Nephron progenitor cell (in vitro differentiated cells): ENCODE measurements around the gene HSFX3.
"Not testable (repeated sequence)": the region's sequence is repeated elsewhere in the genome, so short reads cannot be mapped to it uniquely, and the experiment has no call there.

Experiments used
- DNase-seq: peaks from one replicate; pipeline ENCODE4 v3.0.0; 2021
- H3K27ac Mint-ChIP-seq: 2 replicates; pipeline ENCODE4 v1.8.0; 2021; ENCODE audit warnings: mild to moderate bottlenecking, moderate library complexity, mixed read lengths
- H3K27me3 Mint-ChIP-seq: 2 replicates; pipeline ENCODE4 v1.8.0; 2021; ENCODE audit warnings: mild to moderate bottlenecking, low read depth, mixed read lengths; ENCODE audit not compliant: poor library complexity
- H3K36me3 Mint-ChIP-seq: 2 replicates; pipeline ENCODE4 v1.8.0; 2021; ENCODE audit warnings: low read depth, mixed read lengths
- H3K4me1 Mint-ChIP-seq: 2 replicates; pipeline ENCODE4 v1.8.0; 2021; ENCODE audit warnings: mixed read lengths
- H3K4me3 Mint-ChIP-seq: 2 replicates; pipeline ENCODE4 v1.8.0; 2021; ENCODE audit warnings: mild to moderate bottlenecking, moderate library complexity, mixed read lengths
- H3K9me3 Mint-ChIP-seq: 2 replicates; pipeline ENCODE4 v1.8.0; 2021; ENCODE audit warnings: mild to moderate bottlenecking, moderate library complexity, mixed read lengths
- TF ChIP-seq, protein P1 (sequence below): fragments of 200-600 bp; sonication (generic); IDR thresholded peaks from 2 replicates; pipeline ENCODE4 v1.5.0; 2021; ENCODE audit warnings: antibody characterized with exemption

HSFX3 gene

DNA sequence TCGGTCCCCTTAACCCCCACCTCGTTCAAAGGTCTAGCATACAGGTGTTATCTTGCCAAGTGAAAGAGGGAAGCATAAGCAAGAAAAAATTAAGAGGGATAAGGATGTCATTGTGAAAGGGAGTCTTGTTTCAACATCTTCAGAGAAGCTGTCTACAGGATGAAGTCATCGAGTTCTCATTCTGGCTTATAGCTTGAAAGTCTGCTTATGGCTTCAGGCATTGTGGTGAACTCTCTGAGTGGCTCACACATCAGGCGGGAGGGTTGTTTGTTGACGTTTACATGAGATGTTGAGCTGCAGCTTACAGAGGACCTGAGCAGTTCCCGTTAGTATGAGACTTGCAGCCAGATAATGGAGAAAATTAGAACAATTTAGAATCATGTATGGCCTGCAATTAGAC, 20.9 kb upstream of the HSFX3 start:
- DNase-seq: no peak
- no peak overlapping the region for H3K27ac Mint-ChIP-seq
- peaks cover 24% of the 10 kb centered on the region for H3K9me3 Mint-ChIP-seq
- peaks cover 3% of the 10 kb centered on the region for H3K27me3 Mint-ChIP-seq
- no peaks in the 10 kb centered on the region for H3K36me3 Mint-ChIP-seq
- peaks cover 27% of the 10 kb centered on the region for H3K4me1 Mint-ChIP-seq
- TF ChIP-seq, protein P1, sequence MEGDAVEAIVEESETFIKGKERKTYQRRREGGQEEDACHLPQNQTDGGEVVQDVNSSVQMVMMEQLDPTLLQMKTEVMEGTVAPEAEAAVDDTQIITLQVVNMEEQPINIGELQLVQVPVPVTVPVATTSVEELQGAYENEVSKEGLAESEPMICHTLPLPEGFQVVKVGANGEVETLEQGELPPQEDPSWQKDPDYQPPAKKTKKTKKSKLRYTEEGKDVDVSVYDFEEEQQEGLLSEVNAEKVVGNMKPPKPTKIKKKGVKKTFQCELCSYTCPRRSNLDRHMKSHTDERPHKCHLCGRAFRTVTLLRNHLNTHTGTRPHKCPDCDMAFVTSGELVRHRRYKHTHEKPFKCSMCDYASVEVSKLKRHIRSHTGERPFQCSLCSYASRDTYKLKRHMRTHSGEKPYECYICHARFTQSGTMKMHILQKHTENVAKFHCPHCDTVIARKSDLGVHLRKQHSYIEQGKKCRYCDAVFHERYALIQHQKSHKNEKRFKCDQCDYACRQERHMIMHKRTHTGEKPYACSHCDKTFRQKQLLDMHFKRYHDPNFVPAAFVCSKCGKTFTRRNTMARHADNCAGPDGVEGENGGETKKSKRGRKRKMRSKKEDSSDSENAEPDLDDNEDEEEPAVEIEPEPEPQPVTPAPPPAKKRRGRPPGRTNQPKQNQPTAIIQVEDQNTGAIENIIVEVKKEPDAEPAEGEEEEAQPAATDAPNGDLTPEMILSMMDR: no peak
- no peak overlapping the region for H3K4me3 Mint-ChIP-seq

DNA sequence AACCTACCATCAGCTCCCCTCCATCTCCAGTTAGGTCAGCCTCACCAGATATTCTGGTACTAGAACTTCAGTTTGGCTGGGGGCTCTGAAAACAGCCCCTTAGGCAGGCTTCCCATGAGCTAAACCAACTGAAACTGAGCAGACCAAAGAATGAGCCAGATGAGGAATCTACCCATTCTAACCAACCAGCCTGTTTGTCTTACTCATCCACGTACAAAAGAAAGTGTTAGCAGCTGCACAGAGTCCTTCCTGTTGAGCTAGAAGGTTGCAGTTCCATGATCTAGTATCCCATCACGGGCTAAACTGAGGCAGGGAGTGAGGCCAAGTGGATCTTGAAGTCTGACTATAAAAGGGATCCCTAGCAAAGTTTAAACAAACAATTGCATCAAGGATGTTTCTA, 20.0 kb upstream of the HSFX3 start:
- no peak overlapping the region for H3K27ac Mint-ChIP-seq
- no peak overlapping the region for H3K4me3 Mint-ChIP-seq
- H3K9me3 Mint-ChIP-seq: peaks cover 29% of the 10 kb centered on the region
- peaks cover 2% of the 10 kb centered on the region for H3K36me3 Mint-ChIP-seq
- DNase-seq: no peak
- peaks cover 3% of the 10 kb centered on the region for H3K27me3 Mint-ChIP-seq
- TF ChIP-seq, protein P1: no peak
- H3K4me1 Mint-ChIP-seq: peaks cover 27% of the 10 kb centered on the region

DNA sequence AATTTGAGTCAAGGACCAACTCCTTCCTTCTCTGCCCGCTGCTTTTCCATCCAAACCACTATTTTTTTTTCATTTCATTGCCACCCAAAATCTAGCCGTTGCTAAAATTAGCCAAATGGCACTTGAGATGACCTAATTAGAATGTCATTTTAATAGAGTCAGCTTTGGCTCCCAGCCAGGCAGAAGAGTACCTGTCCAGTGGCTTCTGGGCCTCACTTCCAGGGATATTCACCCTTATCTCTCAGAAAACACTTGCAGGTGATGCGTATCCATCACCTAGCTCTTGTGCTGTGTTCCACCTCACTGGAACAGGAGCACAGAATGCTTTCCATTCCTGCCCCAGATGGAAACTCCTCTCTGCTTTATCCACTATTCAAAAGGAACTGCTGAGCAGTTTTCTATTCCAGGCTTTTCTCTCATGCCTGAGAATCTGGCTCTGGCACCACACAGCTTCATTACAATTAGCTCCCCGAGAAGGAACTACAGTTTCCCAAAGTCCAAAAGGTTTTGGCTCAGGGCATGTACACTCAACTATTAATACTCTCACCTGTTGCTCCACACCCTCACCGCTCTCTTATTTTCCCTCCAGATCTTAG, 19.1 kb upstream of the HSFX3 start:
- H3K4me3 Mint-ChIP-seq: no peak overlapping the region
- H3K27ac Mint-ChIP-seq: no peak overlapping the region
- H3K27me3 Mint-ChIP-seq: peaks cover 3% of the 10 kb centered on the region
- peaks cover 39% of the 10 kb centered on the region for H3K9me3 Mint-ChIP-seq
- H3K4me1 Mint-ChIP-seq: peaks cover 27% of the 10 kb centered on the region
- peaks cover 6% of the 10 kb centered on the region for H3K36me3 Mint-ChIP-seq
- TF ChIP-seq, protein P1: no peak
- no peak for DNase-seq

DNA sequence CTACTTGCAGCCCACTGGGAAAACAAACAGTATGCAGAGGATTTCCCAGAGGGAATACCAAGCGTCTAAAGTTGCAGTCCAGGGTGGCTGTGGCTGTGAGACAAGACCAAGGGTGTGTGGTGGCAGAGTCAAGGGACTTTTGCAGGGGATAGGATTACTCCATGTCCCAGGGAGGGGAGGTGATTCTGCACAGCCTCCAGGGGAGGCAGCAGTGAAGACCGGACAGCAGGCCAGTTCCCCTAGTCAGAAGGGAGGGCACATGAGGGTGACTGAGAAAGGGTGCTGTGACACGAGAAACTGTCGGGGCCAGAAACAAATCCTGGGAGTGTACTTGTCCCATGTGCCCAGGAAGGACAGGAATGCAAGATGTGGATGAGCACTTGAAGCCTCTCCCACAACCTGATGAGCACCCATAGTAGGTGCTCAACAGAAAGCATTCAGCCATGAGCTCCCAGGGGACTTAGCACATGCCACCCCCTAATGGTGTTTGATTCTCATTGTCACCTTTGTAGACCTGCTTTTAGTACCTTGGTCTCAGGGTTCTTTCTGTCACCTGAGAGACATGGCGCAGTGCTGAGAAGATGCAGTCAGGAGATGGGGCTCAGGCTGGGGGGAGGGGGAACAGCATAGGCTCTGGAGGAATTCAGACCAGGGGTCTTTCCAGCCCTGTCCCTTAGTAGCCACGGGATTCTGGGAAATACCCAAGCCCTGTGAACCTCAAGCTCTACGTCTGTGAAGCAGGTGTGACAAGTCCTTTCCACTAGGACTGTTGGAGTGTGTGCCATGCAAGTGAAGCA, 18.1 kb upstream of the HSFX3 start:
- peaks cover 49% of the 10 kb centered on the region for H3K9me3 Mint-ChIP-seq
- H3K4me3 Mint-ChIP-seq: no peak overlapping the region
- no peak for DNase-seq
- peaks cover 11% of the 10 kb centered on the region for H3K36me3 Mint-ChIP-seq
- TF ChIP-seq, protein P1: no peak
- peaks cover 24% of the 10 kb centered on the region for H3K4me1 Mint-ChIP-seq
- H3K27me3 Mint-ChIP-seq: peaks cover 3% of the 10 kb centered on the region
- no peak overlapping the region for H3K27ac Mint-ChIP-seq

DNA sequence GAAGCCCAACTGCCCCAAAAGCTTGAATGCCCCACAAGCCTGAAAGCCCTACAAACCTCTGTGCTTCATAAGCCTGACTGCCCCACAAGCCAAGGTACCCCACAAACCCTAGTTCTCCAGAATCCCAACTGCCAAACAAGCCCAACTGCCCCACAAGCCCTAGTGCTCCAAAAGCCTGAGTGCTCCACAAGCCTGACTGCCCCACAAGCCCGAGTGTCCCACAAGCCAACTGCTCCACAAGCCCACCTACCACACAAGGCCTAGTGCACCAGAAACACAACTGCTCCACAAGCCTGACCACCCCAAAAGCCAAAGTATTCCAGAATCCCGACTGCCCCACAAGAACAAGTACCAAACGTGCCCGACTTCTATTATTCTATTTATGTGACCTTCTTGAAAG, 13.6 kb upstream of the HSFX3 start:
- H3K27me3 Mint-ChIP-seq: no peaks in the 10 kb centered on the region
- H3K36me3 Mint-ChIP-seq: peaks cover 15% of the 10 kb centered on the region
- no peak overlapping the region for H3K4me3 Mint-ChIP-seq
- H3K27ac Mint-ChIP-seq: no peak overlapping the region
- no peaks in the 10 kb centered on the region for H3K4me1 Mint-ChIP-seq
- H3K9me3 Mint-ChIP-seq: peaks cover 48% of the 10 kb centered on the region
- DNase-seq: no peak
- TF ChIP-seq, protein P1: no peak

DNA sequence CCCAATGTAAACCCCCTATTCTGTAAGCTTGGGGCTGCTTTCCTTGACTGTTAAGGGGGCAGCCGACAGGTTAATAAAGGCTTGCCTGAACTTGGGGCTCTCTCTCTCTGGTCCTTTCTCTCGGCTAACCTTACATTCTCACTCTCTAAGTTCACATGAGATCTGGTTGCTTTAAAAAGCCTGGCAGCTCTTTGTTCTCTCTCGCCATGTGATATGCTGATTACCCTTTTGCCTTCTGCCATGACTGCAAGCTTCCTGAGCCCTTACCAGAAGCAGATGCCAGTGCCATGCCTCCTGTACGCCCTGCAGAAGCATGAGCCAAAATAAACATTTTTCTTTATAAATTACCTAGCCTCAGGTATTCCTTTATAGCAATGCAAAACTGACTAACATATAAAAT, 5.5 kb upstream of the HSFX3 start:
- H3K36me3 Mint-ChIP-seq, DNase-seq, H3K9me3 Mint-ChIP-seq, H3K27me3 Mint-ChIP-seq, H3K27ac Mint-ChIP-seq, H3K4me3 Mint-ChIP-seq, H3K4me1 Mint-ChIP-seq: not testable (repeated sequence)

DNA sequence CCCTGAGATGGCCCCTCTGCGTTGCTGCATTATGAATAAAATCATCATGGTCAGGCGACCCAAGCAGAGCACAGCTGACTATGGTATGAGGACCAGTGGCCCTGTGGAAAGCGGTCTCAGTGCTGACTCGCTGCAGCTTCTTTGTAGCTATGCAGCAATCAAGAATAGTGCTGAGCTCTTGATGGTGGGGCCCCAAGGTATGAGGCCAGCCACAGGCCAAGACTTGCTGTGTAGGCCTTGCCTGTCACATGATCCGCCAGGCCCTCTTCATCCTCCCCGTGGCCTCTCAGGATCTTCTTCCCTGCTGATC, 2.2 kb upstream of the HSFX3 start:
- H3K4me3 Mint-ChIP-seq, H3K9me3 Mint-ChIP-seq, H3K27ac Mint-ChIP-seq, H3K4me1 Mint-ChIP-seq, H3K36me3 Mint-ChIP-seq, DNase-seq, H3K27me3 Mint-ChIP-seq: not testable (repeated sequence)

DNA sequence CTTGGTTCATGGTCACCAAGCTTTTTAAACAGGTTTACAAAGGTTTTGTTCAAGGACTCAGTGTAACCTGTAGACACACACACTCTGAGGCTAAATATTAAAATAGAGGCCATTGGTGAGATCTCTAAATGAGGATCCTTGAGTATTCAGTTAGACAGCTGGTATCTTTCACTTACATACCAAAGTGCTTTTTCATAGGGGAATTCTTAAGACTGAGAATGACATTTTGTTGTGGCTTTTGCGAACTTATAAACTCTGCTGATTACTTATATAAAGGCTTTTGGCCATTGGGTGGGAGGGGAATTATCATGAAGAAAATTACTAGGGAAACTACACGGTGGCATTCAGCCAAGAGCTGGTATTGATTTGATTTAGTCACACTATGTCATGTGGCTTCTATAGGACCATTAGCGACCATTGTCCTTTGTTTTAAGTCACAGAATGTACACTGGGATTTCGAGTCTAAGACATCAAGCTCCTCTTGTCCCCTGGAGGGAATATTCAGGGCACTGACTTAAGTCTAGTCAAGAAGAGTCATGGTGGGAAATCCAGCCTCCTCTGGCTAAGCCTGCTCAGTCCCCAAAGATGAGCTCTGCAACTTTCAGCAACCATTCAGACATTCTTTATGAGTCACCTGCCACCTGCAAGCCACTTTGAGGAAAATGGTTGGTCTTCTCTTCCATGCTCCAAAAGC, 1.7 kb upstream of the HSFX3 start:
- not testable (repeated sequence) for H3K27ac Mint-ChIP-seq, H3K4me1 Mint-ChIP-seq, H3K27me3 Mint-ChIP-seq, DNase-seq, H3K4me3 Mint-ChIP-seq, H3K9me3 Mint-ChIP-seq, H3K36me3 Mint-ChIP-seq

DNA sequence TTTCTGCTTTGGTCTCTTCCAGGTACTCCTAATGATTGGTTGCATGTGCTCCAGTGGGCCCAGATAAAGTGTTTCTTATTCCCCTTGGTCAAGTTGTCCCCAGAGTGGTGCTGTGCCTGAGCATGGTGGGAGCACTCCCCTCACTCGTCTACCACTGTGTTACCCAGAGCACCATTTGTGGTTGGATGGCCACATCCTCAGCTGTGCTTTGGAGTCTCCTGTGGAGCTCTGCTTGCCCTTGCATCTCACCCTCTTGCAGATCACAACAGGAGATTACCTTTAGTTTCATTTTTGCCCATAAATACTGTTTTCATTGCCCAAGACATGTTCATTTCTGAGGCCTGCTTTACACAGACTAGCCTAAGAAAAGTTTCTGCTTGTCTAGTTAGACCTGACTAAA, 730 bp upstream of the HSFX3 start:
- not testable (repeated sequence) for H3K9me3 Mint-ChIP-seq, H3K27me3 Mint-ChIP-seq, H3K27ac Mint-ChIP-seq, DNase-seq, H3K4me1 Mint-ChIP-seq, H3K36me3 Mint-ChIP-seq, H3K4me3 Mint-ChIP-seq
